Astrocyte of the spinal cord (primary cell): ENCODE measurements around the gene TSHZ3.

ENCODE experiments used
- DNase-seq: peaks from one replicate; pipeline ENCODE4 v3.0.0; 2011; ENCODE audit warnings: low read depth, low spot score
- H3K4me3 ChIP-seq: 2 replicates; pipeline ENCODE4 v1.5.1; 2011; ENCODE audit warnings: low read depth, mild to moderate bottlenecking, low read length, moderate library complexity
- in situ Hi-C: cut with HindIII; loops from 2 replicates; pipeline ENCODE4 v1.10.0; 2017; ENCODE audit warnings: low sequenced_read_pairs
- TF ChIP-seq, protein P1 (sequence below): IDR thresholded peaks from 2 replicates; pipeline ENCODE4 v1.5.1; 2012; ENCODE audit warnings: low read depth, mild to moderate bottlenecking, low read length, inconsistent platforms

TSHZ3 gene

DNA sequence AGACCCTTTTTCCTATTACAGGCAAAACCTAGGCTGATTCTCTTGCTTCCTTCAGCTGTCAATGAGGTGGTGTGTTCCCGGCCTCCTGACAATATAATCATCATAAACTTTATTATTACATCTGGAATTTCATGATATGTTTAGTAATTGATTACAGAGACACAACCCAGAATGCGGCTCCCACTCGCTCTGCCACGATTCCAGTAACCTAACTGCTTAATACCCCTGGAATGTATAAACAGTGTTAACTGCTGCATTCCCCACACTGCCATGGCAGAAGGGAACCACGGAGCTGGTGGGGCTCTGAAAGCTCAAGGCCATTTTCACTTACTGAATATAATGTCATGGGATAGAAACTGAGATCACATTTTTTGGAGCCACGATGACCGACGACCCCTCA, 17.1 kb downstream of the TSHZ3 start:
- in situ Hi-C loops, result no loop called here
- no peak overlapping the region for H3K4me3 ChIP-seq
- TF ChIP-seq, protein P1, sequence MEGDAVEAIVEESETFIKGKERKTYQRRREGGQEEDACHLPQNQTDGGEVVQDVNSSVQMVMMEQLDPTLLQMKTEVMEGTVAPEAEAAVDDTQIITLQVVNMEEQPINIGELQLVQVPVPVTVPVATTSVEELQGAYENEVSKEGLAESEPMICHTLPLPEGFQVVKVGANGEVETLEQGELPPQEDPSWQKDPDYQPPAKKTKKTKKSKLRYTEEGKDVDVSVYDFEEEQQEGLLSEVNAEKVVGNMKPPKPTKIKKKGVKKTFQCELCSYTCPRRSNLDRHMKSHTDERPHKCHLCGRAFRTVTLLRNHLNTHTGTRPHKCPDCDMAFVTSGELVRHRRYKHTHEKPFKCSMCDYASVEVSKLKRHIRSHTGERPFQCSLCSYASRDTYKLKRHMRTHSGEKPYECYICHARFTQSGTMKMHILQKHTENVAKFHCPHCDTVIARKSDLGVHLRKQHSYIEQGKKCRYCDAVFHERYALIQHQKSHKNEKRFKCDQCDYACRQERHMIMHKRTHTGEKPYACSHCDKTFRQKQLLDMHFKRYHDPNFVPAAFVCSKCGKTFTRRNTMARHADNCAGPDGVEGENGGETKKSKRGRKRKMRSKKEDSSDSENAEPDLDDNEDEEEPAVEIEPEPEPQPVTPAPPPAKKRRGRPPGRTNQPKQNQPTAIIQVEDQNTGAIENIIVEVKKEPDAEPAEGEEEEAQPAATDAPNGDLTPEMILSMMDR, result no peak
- DNase-seq, result no peak

DNA sequence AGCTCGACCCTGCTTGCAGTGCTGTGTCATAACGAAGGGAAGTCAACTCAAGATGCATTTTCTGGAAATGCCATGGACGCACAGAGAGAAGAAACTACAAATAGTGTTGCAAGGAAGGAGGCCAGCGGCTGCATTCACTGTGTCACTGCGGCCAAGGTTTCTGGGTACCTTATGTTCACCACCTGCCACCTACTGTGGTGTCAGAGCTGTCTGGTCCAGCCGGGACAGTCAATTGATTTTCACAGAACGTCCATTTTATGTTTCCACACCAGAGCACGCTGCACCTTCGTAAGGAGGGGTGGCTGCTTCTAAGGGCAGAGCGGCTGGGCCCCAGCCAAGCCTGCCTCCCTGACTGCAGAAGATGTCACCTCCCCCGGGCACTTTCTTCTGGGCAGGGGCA, 17.7 kb downstream of the TSHZ3 start:
- DNase-seq, result no peak
- in situ Hi-C loops, result no loop called here
- TF ChIP-seq, protein P1, result no peak
- H3K4me3 ChIP-seq, result no peak overlapping the region

DNA sequence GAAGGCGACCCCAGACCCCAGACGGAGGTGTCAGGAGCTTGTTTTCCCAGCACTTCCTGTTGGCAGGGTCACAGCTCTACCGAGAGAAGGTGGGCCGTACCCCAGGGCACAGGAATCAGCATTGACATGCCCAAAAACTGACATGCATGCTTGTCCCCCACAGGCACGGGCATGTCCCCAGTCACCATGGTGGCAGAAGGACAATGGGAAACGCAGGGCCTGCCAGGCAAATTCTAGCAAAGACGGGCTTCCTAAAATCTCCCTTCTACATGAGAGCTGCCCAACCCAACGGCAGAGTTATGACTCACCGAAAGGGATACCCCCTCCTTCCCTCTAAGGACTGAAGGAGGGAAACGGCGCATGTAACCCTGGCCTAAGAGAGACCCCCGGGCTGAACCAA, 18.5 kb downstream of the TSHZ3 start:
- TF ChIP-seq, protein P1, result no peak

DNA sequence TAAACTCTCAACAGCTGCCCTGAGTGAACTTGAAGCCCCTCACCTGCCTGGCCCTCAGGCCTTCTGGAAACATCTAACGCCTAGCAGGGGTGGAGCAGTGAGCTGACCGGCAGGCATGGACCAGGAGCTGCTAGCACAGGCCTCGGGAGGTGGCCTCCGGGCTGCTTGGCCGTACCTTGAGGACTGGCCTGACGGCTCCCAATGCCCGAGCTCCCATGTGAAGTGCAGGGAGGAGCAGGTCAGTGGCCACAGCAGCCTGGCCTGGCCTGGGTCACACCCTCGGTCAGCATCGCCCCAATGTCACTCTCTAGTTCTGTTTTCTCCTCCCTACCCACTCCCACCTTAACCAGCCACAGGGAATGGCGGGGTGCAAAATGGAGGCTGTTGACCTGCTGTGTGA, 19.0 kb downstream of the TSHZ3 start:
- in situ Hi-C loops, result no loop called here
- TF ChIP-seq, protein P1, result no peak
- DNase-seq, result no peak
- no peak overlapping the region for H3K4me3 ChIP-seq

More for the DNA sequence above, 18.5 kb downstream of the TSHZ3 start:
- no peak overlapping the region for H3K4me3 ChIP-seq
- in situ Hi-C loops, result no loop called here
- DNase-seq, result no peak

DNA sequence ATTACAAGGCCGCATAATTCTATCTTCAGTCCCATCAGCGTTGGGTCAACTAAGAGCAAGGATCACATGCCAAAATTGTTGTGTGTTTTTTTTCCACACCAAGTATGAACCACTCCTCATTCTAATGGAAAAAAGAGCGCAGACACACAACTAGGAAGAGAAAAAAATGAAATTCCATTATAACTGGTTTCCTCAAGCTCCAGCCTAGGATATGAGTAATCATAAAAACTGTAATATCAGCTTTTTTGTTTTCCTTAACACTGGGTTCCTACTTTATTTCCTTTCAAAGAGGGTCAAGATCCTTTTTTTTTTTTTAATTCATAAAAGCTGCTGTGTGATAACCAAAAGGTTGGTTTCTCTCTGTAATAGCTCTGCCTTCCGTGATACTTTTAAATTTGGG, 19.4 kb downstream of the TSHZ3 start:
- DNase-seq, result no peak
- no peak overlapping the region for H3K4me3 ChIP-seq
- TF ChIP-seq, protein P1, result no peak
- in situ Hi-C loops, result no loop called here

DNA sequence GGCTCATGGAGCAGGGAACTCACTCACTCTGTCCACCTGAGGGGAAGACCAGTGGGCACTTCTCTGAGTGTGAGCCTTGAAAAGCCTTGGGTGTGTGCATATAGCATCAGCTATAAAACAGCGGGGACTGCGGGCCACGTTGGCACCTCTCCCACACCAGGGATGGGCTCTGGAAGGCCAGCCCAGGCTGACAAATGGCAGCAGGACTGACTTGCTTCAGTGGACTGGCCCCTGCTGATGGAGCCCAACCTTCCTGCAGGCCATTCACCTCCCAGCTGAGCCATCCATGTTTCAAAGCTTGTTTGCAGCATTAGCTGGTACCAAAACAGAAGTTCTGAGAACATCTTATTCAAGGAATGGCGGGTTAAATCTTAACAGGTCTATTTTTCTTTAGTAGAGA, 21.0 kb downstream of the TSHZ3 start:
- in situ Hi-C loops, result no loop called here
- DNase-seq, result no peak
- TF ChIP-seq, protein P1, result no peak
- no peak overlapping the region for H3K4me3 ChIP-seq
